ENCODE measurements around the gene C1QL2.
A peak's percentile ranks its signal among the peaks of the same experiment; 100 is the strongest.

The C1QL2 gene

GRCh38 chr2:119178776-119179175 is 20.2 kb upstream of the C1QL2 start:
- DNase-seq: peak; percentile 73

DNA sequence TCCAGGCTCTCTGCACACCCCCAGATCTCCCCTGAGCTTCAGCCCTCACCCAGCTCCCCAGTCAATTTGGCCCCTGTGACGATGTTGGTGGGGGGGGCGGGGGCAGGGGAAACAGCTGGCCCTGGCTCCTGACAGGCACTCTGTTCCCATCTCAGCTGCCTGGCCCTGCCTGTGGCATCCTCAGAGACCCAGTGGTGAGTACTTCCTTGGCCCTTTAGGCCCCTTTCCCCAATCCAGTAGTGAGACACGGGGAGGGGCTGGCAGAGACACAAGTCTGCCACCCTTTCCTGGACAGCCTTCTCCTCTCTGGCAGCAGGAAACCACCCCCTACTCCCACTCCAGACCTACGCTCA is 19.3 kb upstream of the C1QL2 start:
- no peak for DNase-seq

DNA sequence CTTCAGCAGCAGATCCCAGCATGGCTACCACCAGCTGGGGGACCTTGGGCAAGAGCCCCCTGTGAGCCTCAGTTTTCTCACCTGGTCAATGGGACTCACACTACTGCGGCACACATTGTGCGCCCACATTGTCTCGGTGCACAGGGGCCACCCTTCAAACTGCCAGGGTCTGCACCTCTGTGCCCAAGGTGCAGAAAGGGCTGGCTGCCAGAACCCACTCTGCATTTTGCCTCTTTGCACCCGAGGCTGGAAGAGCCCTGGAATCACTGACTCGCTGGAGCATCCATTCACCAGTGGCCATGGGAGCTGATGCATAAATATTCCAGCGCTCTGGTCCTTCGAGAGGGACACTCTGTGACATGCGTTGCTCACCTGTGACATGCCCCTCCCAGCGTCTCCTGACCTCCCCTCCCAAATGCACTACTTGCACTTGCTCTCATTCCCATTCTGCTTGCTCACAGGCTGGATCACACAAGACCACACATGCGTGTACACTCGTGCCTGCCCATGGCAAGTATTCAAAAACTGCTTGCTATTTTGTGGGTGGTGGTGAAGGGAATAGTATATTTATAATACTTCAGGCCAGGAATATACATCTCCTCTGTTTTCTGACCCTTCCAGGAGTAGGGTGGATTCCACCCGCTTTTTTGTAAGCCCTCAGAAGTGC is 18.8 kb upstream of the C1QL2 start:
- DNase-seq: no peak

- no peak for DNase-seq
Measured at GRCh38 chr2:119175517-119175916, 17.0 kb upstream of the C1QL2 start.

DNA sequence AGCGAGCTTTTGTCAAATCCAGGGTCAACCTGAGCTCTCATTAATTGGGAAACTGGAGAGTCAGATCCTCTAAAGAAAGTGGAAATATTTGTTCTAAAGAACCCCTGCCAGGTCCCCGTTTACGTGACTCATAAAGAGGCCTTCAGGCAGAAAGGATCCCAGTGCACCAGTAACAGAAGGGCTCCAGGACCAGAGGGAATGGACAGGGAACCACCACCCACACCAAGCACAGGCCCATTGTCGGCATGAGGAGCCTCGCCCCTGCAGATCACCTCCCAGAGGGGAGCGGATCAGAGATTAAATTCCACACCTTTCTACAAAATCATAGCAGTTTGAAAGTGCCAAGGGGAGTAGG is 16.4 kb upstream of the C1QL2 start:
- no peak for DNase-seq

DNA sequence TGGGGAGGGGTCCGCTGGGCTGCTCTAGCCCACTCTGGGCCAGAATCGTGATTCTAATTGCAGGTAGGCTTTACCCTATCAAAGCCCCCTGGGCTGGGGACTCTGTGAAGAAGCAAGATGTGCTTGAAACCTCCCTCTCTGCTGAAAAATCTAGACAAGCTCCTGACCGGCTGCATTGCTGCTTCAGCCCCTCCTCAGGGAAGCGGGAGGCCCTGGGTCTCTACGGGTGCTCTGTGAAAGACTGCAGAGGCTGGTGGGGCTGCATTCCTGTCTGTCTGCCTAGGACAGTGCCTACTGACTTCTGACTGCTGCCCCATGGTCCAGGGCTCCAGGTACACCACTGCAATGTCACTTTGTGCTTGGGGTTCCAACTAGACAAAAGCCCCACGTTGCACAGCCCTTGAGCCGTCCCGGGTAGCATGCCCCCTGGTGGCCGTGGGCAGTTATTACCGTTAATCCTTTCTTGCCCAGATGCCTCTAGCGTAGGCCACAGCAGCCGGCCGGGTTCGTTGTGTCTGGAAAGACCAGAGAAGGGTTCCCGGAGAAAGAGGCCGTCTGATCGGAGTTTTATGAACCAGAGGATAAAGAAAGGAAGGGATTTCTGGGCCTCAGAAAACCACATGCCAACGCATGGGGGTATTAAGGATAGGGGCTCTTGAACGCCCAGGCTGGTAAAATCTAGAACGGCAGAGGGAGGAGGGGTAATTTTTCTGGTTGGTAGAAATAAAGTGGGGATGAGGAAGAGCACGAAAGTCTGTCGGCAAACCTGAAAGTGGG is 15.9 kb upstream of the C1QL2 start:
- no peak for DNase-seq

DNA sequence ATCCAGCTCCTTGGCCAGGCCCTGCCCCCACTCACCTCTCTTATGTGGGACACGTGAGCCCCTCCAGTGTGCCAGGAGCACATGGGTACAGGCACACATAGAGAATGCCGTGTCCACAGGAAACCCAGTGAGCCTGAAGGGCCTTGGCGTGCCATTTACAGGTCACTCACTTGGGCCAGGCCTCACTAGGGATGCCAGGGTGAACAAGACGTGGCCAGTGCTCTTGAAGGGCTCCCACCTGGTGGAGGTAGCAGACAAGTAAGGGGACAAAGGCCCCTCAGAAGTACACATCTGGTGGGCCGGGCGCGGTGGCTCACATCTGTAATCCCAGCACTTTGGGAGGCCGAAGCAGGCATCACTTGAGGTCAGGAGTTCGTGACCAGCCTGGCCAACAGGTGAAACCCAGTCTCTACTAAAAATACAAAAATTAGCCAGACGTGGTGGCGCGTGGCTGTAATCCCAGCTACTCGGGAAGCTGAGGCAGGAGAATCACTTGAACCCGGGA is 15.1 kb upstream of the C1QL2 start:
- no peak for DNase-seq

DNA sequence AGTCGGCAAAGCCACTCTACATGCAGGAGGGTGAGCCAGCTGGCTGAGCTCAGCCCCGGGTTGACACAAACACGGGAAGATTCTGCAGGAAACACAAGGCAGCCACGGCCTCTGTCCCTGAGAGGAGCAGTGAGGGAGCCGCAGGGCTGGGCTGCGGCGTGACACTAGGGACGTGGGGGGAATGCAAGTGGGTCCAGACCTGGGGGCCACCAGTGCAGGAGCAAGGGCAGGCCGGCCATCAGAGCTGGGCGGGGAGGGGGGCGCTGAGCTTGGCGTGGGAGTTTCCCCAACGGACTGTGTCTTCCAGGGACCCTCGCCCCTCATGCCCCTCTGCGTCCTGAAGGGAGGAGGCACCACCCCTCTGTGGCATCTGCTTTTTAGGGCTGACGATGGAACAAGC is 12.0 kb upstream of the C1QL2 start:
- no peak for DNase-seq

- no peak for DNase-seq
Measured at GRCh38 chr2:119169717-119170116, 11.2 kb upstream of the C1QL2 start.

GRCh38 chr2:119160361-119160990 is 1.9 kb upstream of the C1QL2 start:
- DNase-seq: no peak

GRCh38 chr2:119157850-119158511 is 570 bp downstream of the C1QL2 start:
- DNase-seq: no peak

DNA sequence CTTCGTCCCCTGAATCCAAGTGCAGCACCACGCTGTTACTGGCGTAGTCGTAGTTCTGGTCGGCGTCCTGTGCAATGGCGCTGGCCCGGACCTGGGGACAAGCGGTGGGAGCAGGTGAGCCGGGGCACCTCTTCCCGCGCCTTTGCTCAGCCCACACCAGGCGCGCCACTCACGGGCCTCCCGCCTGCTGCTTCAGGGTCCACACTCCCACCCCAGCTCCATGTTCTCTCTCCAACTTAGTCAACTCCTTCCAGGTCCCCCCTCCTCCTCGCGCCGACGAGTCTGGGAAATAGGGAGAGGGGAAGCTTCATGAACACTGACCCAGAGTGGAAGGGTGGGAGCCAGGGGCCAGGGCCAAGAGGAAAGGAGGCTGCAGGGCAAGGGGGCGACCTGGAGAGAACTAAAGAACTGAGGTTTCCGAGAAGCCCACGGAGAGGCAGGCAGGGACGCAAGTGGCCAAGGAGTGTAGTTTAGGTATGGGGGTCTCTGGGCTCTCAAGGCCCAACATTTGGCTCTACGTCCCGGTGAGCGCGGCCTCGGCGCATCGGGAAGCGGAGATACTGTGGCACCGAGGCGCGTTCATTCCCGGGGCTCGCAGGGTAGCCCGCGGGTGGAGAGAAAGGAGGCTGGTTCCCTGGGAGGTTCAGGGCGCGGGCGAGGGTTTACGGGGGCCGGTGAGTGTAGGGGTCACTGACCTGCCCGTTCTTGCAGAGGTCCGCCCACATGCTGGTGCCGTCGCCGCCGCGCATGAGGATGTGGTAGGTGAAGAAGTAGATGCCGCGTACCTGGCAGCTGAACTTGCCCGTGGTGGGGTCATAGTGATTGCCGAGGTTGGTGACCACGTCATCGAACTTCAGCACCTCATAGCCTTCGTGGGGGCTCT is 1.4 kb downstream of the C1QL2 start:
- peak; percentile 28 for DNase-seq

GRCh38 chr2:119156105-119156890 is 2.3 kb downstream of the C1QL2 start:
- DNase-seq: peak; percentile 35

DNA sequence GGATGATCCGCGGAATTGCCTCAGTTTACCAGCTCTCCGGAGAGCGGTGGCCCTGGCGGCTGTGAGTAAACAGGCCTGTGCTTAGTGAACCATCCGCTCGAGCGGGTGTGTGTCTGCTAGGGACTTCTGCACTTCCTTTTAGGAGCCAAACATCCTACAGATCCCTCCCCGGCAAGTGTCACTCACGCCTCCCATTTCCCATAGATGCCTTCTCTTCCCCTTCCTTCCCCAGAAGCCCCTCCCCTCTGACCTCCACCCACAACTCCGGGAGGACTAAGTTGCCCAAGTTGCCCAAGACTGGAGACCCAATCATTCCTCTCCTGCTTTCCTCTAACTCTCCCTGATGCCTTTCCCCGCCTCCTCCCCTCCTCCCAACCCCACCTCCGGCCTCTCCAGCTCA is 2.9 kb downstream of the C1QL2 start:
- no peak for DNase-seq

- no peak for DNase-seq
Measured at GRCh38 chr2:119154076-119154475, 4.5 kb downstream of the C1QL2 start.

GRCh38 chr2:119149611-119150010 is 8.9 kb downstream of the C1QL2 start:
- DNase-seq: no peak

DNA sequence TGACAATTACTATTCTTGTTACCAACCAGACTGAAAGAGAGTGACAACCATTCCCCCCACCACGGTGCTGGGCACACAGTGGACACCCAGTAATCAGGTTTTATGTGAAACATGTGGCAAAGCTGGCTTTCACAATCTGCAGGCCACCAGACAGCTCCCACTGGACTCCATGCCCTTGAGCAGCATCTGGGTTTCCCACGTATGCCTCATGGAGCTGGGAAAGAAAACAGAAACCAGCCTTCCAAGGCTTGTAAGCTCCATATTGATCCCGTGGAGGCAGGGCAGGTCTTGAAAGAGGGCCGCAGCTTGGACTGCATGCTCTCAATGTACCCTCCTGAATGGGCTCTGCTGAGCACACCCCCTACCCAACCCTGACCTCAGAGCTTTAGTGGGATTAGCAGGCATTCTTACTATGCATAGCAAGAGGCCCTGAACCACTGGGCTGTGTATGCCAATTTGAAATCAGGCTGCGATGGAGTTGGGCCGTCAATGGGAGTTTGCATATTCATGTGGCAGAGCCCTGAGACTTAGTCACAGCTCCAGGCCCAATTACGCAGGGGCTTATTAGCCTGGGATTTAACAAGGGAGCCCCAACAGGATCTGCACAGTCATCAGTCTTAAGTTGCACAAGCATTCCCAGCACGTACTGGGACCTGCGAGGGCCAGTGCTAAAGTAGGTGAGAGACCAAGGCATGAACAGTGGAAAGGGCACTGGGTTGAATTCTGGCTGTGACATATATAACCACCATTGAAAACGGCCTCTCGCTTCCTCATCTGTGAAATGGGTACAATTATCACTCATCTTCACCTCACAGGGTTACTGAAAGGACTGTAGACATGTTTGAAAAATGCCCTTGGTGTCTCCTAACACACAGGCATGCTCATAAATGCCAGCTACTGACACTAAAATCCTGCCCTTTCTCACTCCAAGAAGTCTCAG is 10.5 kb downstream of the C1QL2 start:
- DNase-seq: no peak

- no peak for DNase-seq
Measured at GRCh38 chr2:119144806-119145205, 13.7 kb downstream of the C1QL2 start.

- DNase-seq: no peak
Measured at GRCh38 chr2:119142824-119143223, 15.7 kb downstream of the C1QL2 start.

DNA sequence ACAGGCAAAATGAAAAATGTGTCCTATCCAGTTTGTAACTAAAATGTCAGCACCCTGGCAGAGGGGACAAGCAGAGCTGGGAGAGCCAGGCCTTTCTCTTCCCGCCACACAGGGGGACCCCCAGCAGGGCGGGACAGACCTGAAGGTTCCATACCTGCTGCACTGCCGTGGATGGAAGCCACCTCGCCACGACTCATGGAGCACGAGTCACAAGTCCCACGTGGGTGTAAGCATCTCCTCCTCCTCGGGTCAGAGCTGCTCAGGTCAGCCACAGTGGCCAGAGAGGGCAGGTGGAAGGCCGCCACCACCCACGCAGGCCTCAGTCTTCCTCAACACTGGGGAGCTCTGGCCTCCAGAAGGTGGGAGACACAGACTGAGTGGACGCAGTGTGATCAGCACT is 21.0 kb downstream of the C1QL2 start:
- DNase-seq: no peak

- DNase-seq: no peak
Measured at GRCh38 chr2:119136872-119137271, 21.7 kb downstream of the C1QL2 start.
